Femur (tissue), 1 donor: ENCODE data around the gene MRC2.
"Not testable (repeated sequence)": the region's sequence is repeated elsewhere in the genome, so short reads cannot be mapped to it uniquely, and the experiment has no call there.

ENCODE experiments used
- DNase-seq: peaks from one replicate; pipeline ENCODE4 v3.0.0-alpha.2; 2017

Gene MRC2, protein sequence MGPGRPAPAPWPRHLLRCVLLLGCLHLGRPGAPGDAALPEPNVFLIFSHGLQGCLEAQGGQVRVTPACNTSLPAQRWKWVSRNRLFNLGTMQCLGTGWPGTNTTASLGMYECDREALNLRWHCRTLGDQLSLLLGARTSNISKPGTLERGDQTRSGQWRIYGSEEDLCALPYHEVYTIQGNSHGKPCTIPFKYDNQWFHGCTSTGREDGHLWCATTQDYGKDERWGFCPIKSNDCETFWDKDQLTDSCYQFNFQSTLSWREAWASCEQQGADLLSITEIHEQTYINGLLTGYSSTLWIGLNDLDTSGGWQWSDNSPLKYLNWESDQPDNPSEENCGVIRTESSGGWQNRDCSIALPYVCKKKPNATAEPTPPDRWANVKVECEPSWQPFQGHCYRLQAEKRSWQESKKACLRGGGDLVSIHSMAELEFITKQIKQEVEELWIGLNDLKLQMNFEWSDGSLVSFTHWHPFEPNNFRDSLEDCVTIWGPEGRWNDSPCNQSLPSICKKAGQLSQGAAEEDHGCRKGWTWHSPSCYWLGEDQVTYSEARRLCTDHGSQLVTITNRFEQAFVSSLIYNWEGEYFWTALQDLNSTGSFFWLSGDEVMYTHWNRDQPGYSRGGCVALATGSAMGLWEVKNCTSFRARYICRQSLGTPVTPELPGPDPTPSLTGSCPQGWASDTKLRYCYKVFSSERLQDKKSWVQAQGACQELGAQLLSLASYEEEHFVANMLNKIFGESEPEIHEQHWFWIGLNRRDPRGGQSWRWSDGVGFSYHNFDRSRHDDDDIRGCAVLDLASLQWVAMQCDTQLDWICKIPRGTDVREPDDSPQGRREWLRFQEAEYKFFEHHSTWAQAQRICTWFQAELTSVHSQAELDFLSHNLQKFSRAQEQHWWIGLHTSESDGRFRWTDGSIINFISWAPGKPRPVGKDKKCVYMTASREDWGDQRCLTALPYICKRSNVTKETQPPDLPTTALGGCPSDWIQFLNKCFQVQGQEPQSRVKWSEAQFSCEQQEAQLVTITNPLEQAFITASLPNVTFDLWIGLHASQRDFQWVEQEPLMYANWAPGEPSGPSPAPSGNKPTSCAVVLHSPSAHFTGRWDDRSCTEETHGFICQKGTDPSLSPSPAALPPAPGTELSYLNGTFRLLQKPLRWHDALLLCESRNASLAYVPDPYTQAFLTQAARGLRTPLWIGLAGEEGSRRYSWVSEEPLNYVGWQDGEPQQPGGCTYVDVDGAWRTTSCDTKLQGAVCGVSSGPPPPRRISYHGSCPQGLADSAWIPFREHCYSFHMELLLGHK (N-terminal part only)

DNA sequence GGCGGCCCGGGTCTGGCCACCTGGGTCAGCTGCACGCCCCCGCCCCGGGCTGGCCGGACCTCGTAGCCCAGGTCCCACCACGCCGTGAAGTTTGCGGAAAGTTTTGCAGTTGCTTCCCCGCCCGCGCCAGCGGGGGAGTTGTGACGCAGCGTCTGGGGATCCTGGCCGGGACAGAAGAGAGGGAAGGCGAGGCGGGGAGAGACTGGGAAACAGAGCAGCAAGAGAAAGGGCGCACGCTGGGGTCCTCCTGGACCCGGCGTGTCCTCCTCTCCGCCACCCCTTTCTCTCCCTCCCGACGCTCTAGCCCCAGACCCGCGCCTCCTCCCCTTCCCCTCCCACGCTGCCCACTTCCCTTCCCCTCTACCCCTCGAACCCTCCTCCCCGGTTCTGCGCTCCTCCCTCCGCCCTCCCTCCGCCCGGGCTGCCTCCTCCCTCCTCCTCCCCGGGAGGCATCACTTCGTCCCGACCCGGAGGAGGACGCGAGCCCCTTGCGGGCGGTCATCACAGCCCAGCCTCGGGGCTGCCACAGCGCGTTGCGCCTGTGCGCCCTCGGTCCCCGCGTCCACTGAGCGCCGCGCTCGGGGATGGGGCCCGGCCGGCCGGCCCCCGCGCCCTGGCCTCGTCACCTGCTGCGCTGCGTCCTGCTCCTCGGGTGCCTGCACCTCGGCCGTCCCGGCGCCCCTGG lies at the start of gene MRC2:
Gene MRC2 (plus strand): TSS at position 452 of the 685 bp plus-strand sequence. CDS start 133 bp downstream, at position 585.
- DNase-seq, result peak; percentile 88

DNA sequence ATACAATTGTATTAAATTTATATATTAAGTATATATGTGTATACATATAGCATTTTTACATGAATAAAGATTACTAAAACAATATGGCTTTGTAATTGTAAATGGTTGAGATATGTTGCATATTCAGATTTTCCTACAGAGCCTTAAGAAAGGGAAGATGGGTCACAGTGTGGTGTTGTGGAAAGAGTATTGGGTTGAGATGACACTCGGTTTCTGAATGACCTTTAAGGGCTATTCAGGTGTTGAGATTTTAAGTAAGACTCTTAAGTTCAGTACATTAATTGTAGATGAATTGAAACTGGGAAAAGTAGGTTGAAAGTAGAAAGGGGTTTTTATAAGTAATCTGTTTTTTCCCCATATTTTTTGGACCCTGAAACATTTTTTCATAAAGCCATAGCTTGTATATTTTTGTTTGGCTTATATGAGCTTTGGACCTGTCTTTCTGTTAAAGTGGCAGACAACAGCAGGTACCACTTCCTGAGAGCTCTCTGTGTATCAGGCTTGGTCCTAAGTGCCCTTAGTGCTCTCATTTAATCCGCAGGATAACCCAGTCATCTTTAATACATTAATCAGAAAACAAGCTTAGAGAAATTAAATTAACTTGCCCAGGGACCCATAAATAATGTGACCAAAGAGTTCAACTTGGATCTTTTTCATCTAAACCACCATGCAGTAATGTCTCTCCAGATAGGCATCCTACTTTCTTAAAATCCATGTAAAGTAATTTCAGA lies 48.5 kb upstream of the MRC2 start:
- DNase-seq, result no peak

DNA sequence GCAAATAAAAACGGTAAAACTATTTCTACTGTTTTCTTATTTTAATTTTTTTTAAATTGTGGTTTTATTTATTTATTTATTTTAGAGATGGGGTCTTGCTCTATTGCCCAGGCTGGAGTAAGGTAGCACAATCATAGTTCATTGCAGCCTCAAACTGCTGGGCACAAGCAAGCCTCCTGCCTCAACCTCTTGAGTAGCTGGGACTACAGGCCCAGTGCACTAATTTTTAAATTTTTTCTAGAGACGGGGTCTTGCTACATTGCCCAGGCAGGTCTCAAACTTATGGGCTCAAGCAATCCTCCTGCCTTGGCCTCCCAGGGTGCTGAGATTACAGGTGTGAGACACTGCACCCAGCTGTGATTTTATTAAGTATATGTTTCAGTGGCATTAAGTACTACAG lies 46.5 kb upstream of the MRC2 start:
- no peak for DNase-seq

DNA sequence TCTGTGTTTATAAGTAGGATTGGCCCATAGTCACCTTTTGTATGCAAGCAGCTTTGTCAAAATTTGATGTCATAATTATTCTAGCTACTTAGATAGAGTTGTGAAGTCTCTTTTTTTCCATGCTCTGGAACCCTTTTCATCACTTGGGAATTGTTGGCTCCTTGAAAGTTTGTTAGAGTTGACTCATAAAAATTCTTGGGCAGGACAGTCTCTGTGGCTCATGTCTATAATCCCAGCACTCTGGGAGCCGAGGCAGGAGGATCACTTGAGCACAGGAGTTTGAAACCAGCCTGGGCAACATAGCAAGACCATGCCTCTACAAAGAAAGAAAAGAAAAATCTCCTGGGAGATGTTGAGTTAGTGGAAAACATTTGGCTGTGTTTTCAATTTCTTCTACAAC lies 45.7 kb upstream of the MRC2 start:
- DNase-seq, result no peak

DNA sequence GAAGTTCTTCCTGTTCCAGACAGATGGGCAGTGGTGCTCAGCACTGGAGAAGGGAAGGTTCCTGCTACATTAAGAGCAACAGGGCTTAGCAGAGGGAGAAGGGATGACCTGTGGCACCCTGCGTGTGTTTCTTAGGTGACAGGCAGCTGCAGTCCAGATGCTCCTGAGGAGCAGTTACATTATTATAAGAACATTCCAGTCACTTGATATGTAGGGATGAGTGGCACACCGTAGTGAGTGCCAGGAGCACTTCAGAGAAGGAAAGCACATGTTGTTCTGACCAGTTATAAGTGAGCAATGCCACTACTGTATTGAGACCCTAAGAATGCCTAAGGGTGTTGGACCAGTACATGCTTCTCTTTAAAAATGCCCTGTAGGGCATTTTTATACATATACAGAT lies 39.9 kb upstream of the MRC2 start:
- no peak for DNase-seq

DNA sequence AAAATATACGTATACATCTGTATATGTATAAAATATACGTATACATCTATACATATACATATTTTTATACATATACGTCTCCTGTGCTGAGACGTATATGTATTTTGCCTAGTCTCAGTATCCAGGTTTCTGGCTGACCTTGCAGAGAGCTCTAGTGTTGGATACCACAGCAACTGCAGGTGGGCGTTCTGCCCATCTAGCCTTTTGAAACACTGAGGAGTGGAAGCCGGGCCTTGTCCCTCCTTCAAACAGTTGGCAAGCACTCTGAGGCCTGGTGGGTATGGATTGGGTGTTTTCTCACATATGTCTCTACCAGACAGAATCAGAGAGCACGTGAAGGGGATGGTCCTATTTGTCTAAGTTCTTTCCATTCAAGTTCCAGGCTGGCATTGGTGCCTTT lies 39.4 kb upstream of the MRC2 start:
- DNase-seq, result no peak

DNA sequence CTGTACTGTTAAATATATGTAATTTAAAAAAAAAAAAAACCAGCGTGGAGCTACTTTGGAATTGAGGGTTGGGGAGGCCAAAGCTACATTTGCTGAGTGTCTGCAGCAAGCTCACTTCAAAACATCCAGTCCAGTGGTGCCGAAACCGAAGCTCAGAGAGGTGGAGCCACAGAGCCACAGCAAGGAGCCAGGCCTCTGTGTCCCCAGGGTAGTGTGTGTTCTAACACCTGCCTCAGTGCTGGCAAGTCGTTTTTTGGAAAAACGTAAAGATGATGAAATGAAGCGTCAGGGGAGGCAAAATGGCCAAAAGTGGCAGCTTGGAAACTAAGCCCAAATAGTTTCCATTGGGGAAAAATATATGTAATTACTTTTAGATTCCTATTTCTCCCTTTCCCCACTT lies 36.1 kb upstream of the MRC2 start:
- DNase-seq, result peak; percentile 79

DNA sequence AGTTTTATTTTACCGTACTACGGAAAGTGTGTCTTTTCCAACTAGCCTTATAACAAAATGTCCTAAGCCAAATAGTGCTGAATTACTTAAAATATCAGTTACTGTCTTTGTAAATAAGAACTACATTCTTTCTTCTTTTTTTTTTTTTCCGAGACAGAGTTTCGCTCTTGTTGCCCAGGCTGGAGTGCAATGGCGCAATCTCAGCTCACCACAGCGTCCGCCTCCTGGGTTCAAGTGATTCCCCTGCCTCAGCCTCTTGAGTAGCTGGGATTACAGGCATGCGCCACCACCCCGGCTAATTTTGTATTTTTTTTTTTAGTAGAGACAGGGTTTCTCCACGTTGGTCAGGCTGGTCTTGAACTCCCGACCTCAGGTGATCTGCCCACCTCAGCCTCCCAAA lies 35.6 kb upstream of the MRC2 start:
- not testable (repeated sequence) for DNase-seq

DNA sequence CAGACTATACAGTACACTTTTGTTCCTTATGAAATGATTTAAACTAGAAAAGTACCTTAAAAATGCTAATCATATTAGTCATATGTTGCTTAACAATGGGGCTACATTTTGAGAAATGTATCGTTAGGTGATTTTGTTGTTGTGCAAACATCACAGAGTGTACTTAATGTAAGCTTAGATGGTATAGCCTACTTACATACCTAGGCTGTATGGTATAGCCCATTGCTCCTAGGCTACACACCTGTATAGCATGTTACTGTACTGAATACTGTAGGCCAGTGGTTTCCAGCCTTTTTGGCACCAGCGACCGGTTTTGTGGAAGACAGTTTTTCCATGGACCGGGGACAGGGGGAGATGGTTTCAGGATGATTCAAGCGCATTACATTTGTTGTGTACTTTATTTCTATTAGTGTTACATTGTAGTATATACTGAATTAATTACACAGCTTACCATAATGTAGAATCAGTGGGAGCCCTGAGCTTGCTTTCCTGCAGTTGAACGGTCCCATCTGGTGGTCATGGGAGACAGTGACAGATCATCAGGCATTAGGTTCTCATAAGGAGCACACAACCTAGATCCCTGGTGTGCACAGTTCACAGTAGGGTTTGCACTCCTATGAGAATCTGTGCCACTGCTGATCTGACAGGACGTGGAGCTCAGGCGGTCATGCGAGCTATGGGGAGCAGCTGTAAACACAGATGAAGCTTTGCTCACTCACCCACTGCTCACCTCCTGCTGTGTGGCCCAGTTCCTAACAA lies 35.0 kb upstream of the MRC2 start:
- peak; percentile 30 for DNase-seq

DNA sequence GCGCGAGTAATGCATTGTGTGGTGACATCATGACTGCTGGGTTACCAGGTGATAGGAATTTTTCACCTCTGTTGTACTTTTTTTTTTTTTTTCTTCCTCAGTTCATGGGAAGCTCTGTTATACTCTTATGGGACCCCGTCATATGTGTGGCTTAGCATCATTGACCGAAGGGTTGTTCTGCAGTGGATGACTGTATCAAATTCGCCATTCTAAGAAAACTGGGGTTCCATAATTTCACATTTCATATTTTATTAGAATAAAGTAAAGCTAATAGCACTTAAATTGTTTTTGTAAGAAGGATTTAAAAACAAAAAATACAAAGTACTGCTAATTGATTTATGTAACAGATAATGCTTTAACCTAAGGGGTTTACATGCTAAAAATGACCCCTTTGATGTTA lies 32.0 kb upstream of the MRC2 start:
- DNase-seq, result no peak

DNA sequence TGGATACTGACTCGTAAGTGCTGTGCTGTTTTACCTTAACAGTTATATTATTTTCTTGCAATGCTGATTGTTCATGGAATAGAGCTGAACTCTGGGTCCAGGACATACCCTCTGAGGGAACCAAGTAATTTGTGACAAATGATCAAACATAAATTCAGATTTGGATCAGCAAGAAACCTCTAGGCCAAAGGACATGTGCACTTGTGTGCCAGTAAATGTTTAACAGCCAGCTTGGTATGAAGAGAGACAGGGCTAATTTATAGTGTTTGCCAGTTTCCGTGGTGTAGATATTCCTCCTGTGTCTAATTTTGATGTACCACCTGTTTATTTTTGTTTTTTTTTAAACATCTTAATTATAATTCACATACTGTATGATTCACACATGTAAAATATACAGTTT lies 30.8 kb upstream of the MRC2 start:
- DNase-seq, result no peak

DNA sequence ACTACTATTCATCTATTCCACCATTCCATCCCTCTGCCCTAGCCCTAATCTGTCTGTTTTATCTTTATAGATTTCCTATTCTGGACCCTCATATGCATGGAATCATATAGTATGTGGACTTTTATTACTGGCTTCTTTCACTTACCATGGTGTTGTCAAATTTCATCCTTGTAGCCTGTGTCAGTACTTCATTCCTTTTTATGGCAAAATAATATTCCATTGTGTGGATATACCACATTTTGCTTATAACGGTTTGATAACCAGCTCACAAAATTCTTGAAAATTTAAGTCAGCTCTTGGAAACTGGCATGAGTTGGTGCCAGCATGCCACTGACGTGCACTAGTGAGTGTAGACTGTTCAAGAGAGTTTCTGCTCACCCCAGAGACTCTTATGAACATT lies 30.3 kb upstream of the MRC2 start:
- no peak for DNase-seq

DNA sequence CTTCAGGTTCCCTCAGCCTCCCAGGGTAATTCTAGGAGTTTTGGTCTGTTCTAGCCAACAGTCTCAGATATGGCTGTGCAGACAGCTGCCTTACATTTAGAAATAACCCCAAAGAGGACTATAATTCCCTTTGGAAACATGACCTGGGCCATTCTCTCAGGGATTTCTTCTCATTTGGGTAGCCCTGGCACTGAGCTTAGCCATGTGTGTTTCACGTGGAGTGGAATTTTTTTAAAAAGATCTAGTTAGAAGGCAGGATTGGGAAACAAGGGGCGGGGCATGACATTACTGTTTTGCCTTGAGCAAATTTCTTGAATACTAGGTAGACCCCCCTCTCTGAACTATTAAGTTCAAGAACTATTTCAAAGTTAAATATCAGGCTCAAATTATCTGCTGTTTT lies 29.6 kb upstream of the MRC2 start:
- no peak for DNase-seq

DNA sequence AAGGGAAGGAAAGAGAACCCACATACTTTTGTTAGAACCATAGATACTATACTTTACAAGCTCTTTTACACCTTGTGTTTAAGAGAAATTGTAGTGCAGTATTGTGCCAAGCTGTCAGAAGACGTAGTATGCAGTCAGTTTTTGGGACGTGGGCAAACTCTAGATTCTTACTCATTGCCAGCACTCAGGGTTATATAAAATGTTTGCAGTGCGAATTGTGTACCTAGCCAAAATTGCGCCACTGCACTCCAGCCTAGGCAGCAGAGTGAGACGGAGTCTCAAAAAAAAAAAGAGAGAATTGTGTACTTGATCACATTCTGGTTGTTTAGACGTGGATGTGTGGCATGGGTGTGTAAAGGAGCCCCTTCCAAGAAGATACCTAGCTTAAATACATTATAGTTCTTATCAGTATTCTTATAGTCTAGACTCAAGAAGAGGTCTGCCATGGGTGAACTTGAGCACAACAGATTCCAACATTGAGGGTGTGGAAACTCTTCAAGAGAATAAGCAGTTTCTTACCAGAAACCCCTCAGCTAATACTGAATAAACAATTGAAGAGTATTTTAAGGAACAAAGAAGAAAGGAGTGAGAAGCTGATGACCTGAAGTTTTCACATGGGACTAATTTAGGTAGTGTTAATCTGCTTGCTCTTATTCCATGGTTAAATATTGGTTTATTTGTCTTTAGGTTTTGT lies 27.4 kb upstream of the MRC2 start:
- DNase-seq, result no peak

DNA sequence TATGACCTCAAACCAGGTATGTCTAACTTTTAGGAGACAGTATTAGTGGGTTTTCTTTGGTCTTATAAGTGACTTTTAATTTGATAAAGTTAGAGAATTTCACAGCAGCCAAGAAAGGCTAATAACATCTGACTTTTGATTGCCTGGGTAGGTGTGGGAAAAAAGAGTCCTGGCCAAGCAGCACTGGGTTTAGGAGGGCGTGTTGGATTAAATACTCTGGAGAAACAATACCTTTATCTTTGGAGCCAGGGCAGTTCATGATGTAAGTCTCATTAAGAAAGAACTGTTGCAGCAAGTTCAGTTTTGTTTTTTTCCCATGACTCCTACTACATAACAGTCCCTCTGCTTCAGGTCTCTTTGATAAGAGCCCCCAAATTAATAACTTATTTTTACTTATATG lies 26.7 kb upstream of the MRC2 start:
- DNase-seq, result no peak

DNA sequence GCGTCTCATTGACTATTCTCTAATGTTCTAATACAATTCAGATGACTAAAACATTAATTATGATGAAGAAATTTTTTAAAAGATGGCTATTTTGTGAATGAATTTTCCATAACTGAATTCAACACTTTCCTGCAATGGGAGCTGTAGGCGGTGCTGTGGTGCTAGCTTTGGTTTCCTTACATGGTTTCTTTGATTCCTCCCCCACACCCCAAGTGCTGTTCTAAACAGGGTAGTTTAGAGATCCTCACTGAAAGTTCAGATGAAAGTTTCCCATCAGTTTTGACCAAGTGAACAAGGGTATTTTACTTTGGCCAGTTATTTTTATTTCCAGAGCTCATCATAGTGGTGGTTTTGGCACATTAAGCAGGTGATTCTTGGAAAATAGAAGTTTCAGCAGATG lies 26.0 kb upstream of the MRC2 start:
- no peak for DNase-seq

DNA sequence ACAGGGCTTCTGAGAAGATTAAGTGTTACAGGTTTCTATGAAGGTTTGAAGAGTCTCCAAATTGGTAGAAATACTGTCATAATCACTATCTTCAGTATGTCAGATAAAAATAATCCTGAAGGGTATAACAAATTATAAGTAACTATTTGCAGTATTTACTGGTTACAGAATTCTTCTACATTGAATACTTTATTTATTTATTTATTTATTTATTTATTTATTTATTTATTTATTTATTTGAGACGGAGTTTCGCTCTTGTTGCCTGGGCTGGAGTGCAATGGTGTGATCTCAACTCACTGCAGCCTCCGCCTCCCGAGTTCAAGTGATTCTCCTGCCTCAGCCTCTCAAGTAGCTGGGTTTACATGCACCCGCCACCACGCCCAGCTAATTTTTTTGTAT lies 23.7 kb upstream of the MRC2 start:
- DNase-seq, result not testable (repeated sequence)

DNA sequence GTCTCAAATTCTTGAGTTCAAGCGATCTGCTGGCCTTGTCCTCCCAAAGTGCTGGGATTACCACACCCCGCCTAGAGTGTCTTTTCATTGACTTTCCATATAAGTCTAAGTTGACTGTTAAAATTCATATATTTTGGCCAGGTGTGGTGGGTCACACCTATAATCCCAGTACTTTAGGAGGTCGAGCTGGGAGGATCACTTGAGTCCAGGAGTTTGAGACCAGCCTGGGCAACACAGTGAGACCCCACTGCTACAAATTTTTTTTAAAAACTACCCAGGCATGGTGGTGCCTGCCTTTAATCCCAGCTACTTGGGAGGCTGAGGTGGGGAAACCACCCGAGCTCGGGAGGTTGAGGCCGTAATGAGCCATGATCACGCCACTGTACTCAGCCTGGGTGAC lies 21.9 kb upstream of the MRC2 start:
- no peak for DNase-seq

DNA sequence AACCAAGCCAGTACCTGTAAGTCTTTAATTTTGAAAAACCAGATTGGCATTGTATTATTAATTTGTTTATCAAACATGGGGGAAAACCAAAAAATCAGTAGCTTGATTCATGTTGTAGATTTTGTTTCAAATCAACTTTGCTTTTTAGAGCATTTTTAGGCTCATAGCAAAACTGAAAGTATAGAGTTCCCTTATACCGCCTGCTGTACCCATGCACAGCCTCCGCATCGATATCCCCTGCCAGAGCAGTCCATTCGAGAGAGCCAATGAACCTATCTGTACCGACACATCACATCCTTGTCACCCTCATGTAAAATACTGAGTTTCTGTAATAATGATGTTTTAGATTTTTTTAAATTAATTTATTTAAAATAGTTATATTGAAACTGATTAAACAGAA lies 16.2 kb upstream of the MRC2 start:
- no peak for DNase-seq

DNA sequence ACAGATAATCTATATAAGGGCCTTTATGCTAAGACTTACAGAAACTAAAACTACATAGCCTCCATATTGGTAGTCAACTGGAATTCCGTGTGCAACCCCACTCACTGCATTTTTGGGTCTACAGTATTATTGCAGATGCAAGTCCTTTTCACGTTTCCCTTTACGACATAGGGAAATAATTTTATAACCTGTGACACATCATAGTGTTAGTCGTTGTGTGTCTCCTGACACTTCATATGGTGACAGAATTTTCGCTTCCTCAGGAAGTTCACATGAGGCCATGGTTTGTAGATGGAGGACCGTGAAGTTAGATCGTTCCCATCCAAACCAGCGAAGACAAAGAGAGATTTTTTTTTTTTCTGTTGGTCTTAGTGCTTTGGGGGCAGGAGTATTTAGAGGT lies 15.7 kb upstream of the MRC2 start:
- DNase-seq, result no peak

DNA sequence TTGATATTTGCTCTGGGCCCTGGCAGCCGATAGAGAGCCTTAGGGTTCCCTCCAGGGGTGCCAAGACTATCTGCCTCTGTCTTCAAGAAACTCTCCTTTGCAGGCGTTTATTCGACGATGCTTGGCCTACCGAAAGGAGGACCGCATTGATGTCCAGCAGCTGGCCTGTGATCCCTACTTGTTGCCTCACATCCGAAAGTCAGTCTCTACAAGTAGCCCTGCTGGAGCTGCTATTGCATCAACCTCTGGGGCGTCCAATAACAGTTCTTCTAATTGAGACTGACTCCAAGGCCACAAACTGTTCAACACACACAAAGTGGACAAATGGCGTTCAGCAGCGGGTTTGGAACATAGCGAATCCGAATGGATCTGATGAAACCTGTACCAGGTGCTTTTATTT lies 15.2 kb upstream of the MRC2 start:
- DNase-seq, result not testable (repeated sequence)
